PFSK-1 (cell line): Measurements from ENCODE around the gene MACC1. TPM values are rescaled to one million over a fixed set of nuclear protein-coding genes. Genes with fewer than 3 reads are reported as not detected.

Source experiments
- FOXP2 ChIP-seq: optimal IDR thresholded peaks from 2 replicates; pipeline ENCODE3; 2011; ENCODE audit warnings: borderline replicate concordance, control low read depth, inconsistent platforms; ENCODE audit not compliant: insufficient read depth; ENCODE audit errors: extremely low read length, extremely low read depth
- POLR2AphosphoS5 ChIP-seq: IDR thresholded peaks from 2 replicates; pipeline ENCODE4 v1.6.1; 2012; ENCODE audit warnings: low read depth, mild to moderate bottlenecking, control low read depth, low read length, moderate library complexity
- REST ChIP-seq, 2 experiments: IDR thresholded peaks; 2 replicates each; pipeline versions ENCODE4 v1.6.1 to v1.8.0; 2011 to 2012; ENCODE audit warnings: low read depth in 2 of 2, low read length in 2 of 2, control low read depth in 1 of 2, inconsistent platforms in 1 of 2, mild to moderate bottlenecking in 1 of 2, moderate library complexity in 1 of 2; ENCODE audit not compliant: insufficient read depth in 1 of 2
- SIN3A ChIP-seq: IDR thresholded peaks from 2 replicates; pipeline ENCODE4 v1.6.1; 2012; ENCODE audit warnings: mild to moderate bottlenecking, low read length, moderate library complexity, borderline replicate concordance; ENCODE audit not compliant: insufficient read depth
- TAF1 ChIP-seq: IDR thresholded peaks from 2 replicates; pipeline ENCODE4 v1.6.1; 2012; ENCODE audit warnings: low read length, control low read depth, borderline replicate concordance; ENCODE audit not compliant: insufficient read depth
- polyA plus RNA-seq: library from polyadenylated mRNA; unstranded; fragments of >200 nt; gene quantifications from one replicate; pipeline ENCODE4 v1.2.1, GENCODE V29; 2012; ENCODE audit warnings: low read depth, missing spikeins; ENCODE audit not compliant: insufficient read length

Gene MACC1
- 0.03 TPM for polyA plus RNA-seq

- no peak for TF ChIP-seq REST (IDR thresholded peaks at IDR 0.05; ENCODE audit: insufficient read depth in 1 of 2, low read depth in 2 of 2, low read length in 2 of 2)
- TF ChIP-seq SIN3A = no peak
- no peak for TF ChIP-seq POLR2AphosphoS5
- TF ChIP-seq FOXP2 = no peak
- TF ChIP-seq TAF1 = no peak
Observed at GRCh38 chr7:20217193-20217948, at the start of gene MACC1. Gene MACC1 (minus strand): TSS chr7:20217384. CDS start chr7:20161862, 55,522 bp downstream.

GRCh38 chr7:20264623-20265022 lies 47.4 kb upstream of the MACC1 start:
- TF ChIP-seq SIN3A (no peak), TAF1 (no peak), POLR2AphosphoS5 (no peak), FOXP2 (no peak), REST (IDR thresholded peaks at IDR 0.05; ENCODE audit: insufficient read depth in 1 of 2, low read depth in 2 of 2, low read length in 2 of 2) (no peak)

GRCh38 chr7:20260223-20260622 lies 43.0 kb upstream of the MACC1 start:
- no peak for TF ChIP-seq POLR2AphosphoS5
- no peak for TF ChIP-seq SIN3A
- TF ChIP-seq TAF1 = no peak
- TF ChIP-seq REST (IDR thresholded peaks at IDR 0.05; ENCODE audit: insufficient read depth in 1 of 2, low read depth in 2 of 2, low read length in 2 of 2) = no peak
- no peak for TF ChIP-seq FOXP2

- TF ChIP-seq REST (IDR thresholded peaks at IDR 0.05; ENCODE audit: insufficient read depth in 1 of 2, low read depth in 2 of 2, low read length in 2 of 2) = no peak
Observed at GRCh38 chr7:20257212-20257611, 40.0 kb upstream of the MACC1 start.

- no peak for TF ChIP-seq FOXP2
- TF ChIP-seq SIN3A = no peak
- no peak for TF ChIP-seq REST (IDR thresholded peaks at IDR 0.05; ENCODE audit: insufficient read depth in 1 of 2, low read depth in 2 of 2, low read length in 2 of 2)
- no peak for TF ChIP-seq POLR2AphosphoS5
- no peak for TF ChIP-seq TAF1
Observed at GRCh38 chr7:20249920-20250319, 32.7 kb upstream of the MACC1 start.
